Activated T-helper 17 cell treated with anti-CD3 and anti-CD28 coated beads, Interleukin-2, amount 50 U/mL, for 72 hours (primary cell): ENCODE data around the gene CENPA. TPM values are rescaled to one million over a fixed set of nuclear protein-coding genes. Genes with fewer than 3 reads are reported as not detected.
A peak's percentile ranks its signal among the peaks of the same experiment; 100 is the strongest.

Experiments
- ATAC-seq: fragments of 150-1000 bp; cut with Tn5 transposase; replicated peaks from 2 replicates; pipeline ENCODE4 v1.10.0; 2021; ENCODE audit warnings: mild to moderate bottlenecking, moderate library complexity
- H3K27ac Mint-ChIP-seq: one replicate; pipeline ENCODE4 v1.8.0; 2022; ENCODE audit warnings: mixed read lengths
- H3K27me3 Mint-ChIP-seq: one replicate; pipeline ENCODE4 v1.8.0; 2022; ENCODE audit warnings: mixed read lengths
- H3K36me3 Mint-ChIP-seq: one replicate; pipeline ENCODE4 v1.8.0; 2022; ENCODE audit warnings: low read depth, mild to moderate bottlenecking, mixed read lengths
- H3K4me1 Mint-ChIP-seq: one replicate; pipeline ENCODE4 v1.8.0; 2022; ENCODE audit warnings: mixed read lengths
- H3K4me3 Mint-ChIP-seq: one replicate; pipeline ENCODE4 v1.8.0; 2022; ENCODE audit warnings: mild to moderate bottlenecking, mixed read lengths
- H3K9me3 Mint-ChIP-seq: one replicate; pipeline ENCODE4 v1.8.0; 2022; ENCODE audit warnings: mixed read lengths
- total RNA-seq, 2 donors: library from RNA; stranded (reverse); gene quantifications; one replicate each; pipeline ENCODE4 v1.2.3, GENCODE V29; 2022

The CENPA gene
- total RNA-seq, 2 donors from 2014 or later = 24.3 to 36.1 TPM

DNA sequence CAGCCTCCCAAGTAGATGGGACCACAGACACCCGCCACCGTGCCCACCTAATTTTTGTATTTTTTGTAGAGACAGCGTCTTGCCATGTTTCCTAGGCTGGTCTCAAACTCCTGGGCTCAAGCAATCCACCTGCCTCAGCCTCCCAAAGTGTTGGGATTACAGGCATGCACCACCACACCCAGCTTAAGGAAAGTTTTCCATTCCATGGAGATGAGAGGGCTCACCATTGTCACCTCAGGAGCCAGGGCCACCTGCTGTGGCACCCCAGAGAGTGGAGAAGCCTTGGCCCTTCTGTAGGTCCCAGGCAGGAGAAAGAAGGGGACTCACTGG, 17.1 kb upstream of the CENPA start:
- Mint-ChIP-seq H3K9me3 (no peaks in the 10 kb centered on the region), H3K36me3 (peaks cover 7% of the 10 kb centered on the region), H3K4me3 (peak overlapping the region; percentile 65), H3K4me1 (peaks cover 42% of the 10 kb centered on the region), H3K27me3 (no peaks in the 10 kb centered on the region), H3K27ac (peak overlapping the region; percentile 88)
- no peak for ATAC-seq

DNA sequence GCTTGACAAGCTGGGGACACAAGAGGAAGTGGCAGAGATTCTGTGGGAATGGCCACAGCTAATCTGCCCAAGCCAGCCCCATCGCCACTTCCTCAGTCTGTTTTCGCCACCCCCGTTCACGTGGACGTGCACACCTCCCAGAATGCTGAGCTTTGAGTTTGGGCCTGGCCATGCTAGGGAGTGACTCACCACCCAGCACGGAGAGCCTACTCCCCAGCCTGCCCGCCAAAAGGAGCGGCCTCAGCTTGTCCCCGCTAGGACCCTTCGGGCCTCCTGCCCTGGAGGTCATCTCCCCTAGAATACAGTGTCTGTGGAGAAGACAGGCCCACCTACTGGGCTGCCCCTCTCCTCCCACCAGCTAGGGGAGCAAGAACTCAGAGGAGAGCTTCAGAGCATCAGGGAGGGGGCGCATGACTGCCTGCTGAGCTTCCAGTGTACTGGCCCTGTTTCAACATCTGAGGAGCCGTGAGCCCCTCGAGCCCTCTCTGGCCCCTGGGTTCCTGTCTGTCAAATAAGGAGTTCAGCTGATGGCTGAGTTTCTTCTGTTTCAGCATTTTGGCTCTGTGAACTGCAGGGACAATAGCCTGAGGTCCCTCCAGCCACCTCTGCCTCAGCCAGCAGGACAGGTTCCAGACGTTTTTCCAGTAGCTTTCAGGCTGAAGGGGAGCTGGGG, 16.6 kb upstream of the CENPA start:
- Mint-ChIP-seq H3K27ac (peak overlapping the region; percentile 88), H3K4me1 (peaks cover 42% of the 10 kb centered on the region), H3K9me3 (no peaks in the 10 kb centered on the region), H3K36me3 (peaks cover 10% of the 10 kb centered on the region), H3K4me3 (peak overlapping the region; percentile 65), H3K27me3 (no peaks in the 10 kb centered on the region)
- peak; percentile 87 for ATAC-seq

DNA sequence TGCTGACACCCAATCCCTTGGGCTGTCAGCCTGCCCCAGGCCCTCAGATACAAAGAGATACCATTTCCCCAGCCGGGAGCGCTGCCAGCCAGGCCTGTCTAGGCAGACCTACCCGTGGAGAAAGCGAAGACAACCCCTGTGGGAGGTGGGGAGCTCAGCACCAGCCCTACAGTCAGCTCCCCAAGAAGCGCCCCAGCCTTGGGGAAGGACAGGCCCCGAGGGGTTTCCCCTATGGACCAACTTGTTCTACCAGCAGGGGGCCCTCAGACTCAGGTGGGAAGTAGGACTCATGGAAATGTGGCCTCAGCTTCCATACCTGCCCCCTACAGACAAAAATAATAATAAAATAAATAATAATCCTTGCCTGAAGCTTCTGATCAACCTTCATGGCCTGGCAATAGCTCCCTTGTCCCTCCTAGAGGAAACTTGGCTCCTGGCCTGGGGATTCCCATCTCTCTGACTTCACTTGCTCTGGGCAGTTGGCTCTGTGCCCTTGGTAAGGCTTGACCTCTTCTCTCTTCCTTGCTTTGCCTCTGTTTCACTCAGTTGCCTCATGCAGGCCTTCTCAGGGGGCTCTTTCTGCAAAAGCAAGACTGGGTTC, 14.8 kb upstream of the CENPA start:
- peaks cover 18% of the 10 kb centered on the region for H3K36me3 Mint-ChIP-seq
- peak overlapping the region; percentile 18 for H3K4me3 Mint-ChIP-seq
- no peak for ATAC-seq
- H3K27me3 Mint-ChIP-seq = no peaks in the 10 kb centered on the region
- peak overlapping the region; percentile 92 for H3K27ac Mint-ChIP-seq
- peaks cover 34% of the 10 kb centered on the region for H3K4me1 Mint-ChIP-seq
- no peaks in the 10 kb centered on the region for H3K9me3 Mint-ChIP-seq

DNA sequence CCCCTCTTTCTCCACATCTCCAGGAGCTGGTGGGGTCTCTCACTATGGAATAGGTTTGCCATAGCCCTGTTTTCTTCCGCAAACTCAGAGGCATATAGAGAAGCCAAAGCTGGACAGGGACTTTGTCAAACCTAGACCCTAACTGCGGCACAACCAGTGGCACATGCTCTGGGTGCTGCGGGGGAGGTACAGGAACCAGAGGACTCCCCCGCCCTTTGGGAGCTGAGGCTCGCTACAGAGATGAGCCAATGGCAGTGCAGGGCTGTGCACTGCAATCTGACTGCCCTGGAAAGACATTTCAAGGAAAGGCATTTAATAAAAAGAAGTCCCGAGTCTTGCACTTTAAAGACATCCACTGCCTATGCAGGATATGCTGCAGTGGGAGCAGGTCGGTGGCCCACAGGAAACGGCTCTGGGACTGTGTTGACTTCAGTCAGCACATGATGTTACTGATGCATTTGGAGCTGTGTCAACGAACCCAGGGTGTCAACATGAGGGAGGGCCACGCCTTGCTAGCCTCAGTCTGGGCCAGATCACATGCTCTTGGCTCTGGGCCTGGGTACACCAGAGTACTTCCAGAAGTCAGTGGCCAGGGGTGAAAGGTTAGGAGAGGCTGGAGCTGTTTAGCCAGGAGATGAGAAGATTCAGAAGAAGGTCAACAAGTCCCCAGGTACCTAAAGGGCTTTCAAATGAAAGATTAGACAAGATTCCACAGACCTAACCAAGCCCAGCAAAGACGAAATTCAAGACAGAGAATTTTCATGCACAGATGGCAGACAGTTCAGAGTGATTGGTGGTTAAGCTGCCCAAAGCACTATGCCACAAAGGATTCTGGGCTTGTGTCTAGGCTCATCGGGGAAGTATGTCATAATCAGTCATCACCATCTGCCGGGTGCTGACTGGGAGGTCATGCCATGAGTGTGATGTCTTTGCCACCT, 13.5 kb upstream of the CENPA start:
- H3K4me3 Mint-ChIP-seq = peak overlapping the region; percentile 18

GRCh38 chr2:26776195-26776800, 9.6 kb upstream of the CENPA start:
- Mint-ChIP-seq H3K27me3 (no peaks in the 10 kb centered on the region), H3K27ac (peak overlapping the region; percentile 47), H3K36me3 (peaks cover 63% of the 10 kb centered on the region), H3K4me3 (no peak overlapping the region), H3K4me1 (peaks cover 16% of the 10 kb centered on the region), H3K9me3 (no peaks in the 10 kb centered on the region)
- ATAC-seq = no peak

More for the DNA sequence above, 13.5 kb upstream of the CENPA start:
- Mint-ChIP-seq H3K27me3 (no peaks in the 10 kb centered on the region), H3K36me3 (peaks cover 31% of the 10 kb centered on the region), H3K9me3 (no peaks in the 10 kb centered on the region), H3K4me1 (peaks cover 33% of the 10 kb centered on the region), H3K27ac (peak overlapping the region; percentile 92)
- ATAC-seq = peak; percentile 62

DNA sequence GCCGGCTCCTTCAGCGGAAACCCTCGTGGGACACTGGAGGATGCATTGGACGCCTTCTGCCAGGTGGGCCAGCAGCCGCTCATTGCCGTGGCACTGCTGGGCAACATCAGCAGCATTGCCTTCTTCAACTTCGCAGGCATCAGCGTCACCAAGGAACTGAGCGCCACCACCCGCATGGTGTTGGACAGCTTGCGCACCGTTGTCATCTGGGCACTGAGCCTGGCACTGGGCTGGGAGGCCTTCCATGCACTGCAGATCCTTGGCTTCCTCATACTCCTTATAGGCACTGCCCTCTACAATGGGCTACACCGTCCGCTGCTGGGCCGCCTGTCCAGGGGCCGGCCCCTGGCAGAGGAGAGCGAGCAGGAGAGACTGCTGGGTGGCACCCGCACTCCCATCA, 7.8 kb upstream of the CENPA start:
- Mint-ChIP-seq H3K9me3 (no peaks in the 10 kb centered on the region), H3K27me3 (no peaks in the 10 kb centered on the region), H3K4me1 (no peaks in the 10 kb centered on the region), H3K27ac (peak overlapping the region; percentile 40), H3K36me3 (peaks cover 63% of the 10 kb centered on the region), H3K4me3 (no peak overlapping the region)
- ATAC-seq = no peak

DNA sequence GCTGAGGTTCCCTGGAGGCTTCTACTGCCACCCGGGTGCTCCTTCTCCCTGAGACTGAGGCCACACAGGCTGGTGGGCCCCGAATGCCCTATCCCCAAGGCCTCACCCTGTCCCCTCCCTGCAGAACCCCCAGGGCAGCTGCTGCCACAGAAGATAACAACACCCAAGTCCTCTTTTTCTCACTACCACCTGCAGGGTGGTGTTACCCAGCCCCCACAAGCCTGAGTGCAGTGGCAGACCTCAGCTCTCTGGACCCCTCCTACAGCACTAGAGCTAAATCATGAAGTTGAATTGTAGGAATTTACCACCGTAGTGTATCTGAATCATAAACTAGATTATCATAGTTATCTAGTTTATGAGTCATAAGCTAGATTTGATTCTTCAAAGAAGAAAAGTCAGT, 7.3 kb upstream of the CENPA start:
- ATAC-seq = peak; percentile 61
- Mint-ChIP-seq H3K36me3 (peaks cover 63% of the 10 kb centered on the region), H3K4me3 (no peak overlapping the region)

GRCh38 chr2:26780203-26780760, 5.6 kb upstream of the CENPA start:
- Mint-ChIP-seq H3K4me1 (no peaks in the 10 kb centered on the region), H3K4me3 (no peak overlapping the region), H3K9me3 (no peaks in the 10 kb centered on the region), H3K27me3 (no peaks in the 10 kb centered on the region), H3K36me3 (peaks cover 53% of the 10 kb centered on the region), H3K27ac (no peak overlapping the region)
- no peak for ATAC-seq

More for the DNA sequence above, 7.3 kb upstream of the CENPA start:
- H3K27ac Mint-ChIP-seq = peak overlapping the region; percentile 40
- no peaks in the 10 kb centered on the region for H3K4me1 Mint-ChIP-seq
- H3K27me3 Mint-ChIP-seq = no peaks in the 10 kb centered on the region
- no peaks in the 10 kb centered on the region for H3K9me3 Mint-ChIP-seq

DNA sequence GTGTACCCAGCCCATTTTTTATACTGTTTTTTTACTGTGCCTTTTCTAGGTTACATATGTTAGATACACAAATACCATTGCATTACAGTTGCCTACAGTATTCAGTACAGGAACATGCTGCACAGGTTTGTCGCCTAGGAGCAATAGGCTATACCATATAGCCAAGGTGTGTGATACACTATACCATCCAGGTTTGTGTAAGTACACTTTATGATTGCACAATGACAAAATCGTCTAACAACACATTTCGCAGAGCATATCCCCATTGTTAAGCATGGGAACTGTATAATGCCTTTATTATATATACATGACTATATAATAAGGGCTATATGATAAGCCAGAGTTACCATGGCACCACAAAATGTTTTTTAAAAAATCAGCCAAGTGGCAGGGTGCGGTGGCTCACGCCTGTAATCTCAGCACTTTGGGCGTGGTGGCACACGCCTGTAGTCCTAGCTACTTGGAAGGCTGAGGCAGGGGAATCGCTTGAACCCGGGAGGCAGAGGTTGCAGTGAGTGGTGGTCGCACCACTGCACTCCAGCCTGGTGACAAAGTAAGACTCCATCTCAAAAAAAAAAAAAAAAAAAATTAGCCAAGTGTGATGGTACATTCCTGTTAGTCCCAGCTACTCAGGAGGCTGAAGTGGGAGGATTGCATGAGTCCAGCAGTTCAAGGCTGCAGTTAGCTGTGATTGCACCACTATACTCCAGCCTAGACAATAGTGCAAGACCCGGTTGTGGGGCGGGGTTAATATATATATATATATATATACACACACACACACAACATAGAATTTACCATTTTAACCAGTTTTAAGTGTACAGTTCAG, 2.8 kb upstream of the CENPA start:
- H3K27ac Mint-ChIP-seq = no peak overlapping the region
- no peaks in the 10 kb centered on the region for H3K27me3 Mint-ChIP-seq
- ATAC-seq = no peak
- peaks cover 4% of the 10 kb centered on the region for H3K4me1 Mint-ChIP-seq
- no peak overlapping the region for H3K4me3 Mint-ChIP-seq
- H3K36me3 Mint-ChIP-seq = peaks cover 26% of the 10 kb centered on the region
- H3K9me3 Mint-ChIP-seq = no peaks in the 10 kb centered on the region

- Mint-ChIP-seq H3K9me3 (no peaks in the 10 kb centered on the region), H3K4me3 (peak overlapping the region; percentile 88), H3K27me3 (peaks cover 5% of the 10 kb centered on the region), H3K36me3 (peaks cover 21% of the 10 kb centered on the region), H3K4me1 (peaks cover 9% of the 10 kb centered on the region), H3K27ac (no peak overlapping the region)
- ATAC-seq = no peak
Measured at GRCh38 chr2:26784570-26785234, 1.2 kb upstream of the CENPA start.

GRCh38 chr2:26786207-26787028, 562 bp downstream of the CENPA start:
- Mint-ChIP-seq H3K27me3 (peaks cover 8% of the 10 kb centered on the region), H3K4me3 (peak overlapping the region; percentile 88), H3K36me3 (peaks cover 14% of the 10 kb centered on the region), H3K9me3 (peaks cover 4% of the 10 kb centered on the region), H3K4me1 (peaks cover 9% of the 10 kb centered on the region), H3K27ac (peak overlapping the region; percentile 83)
- peak; percentile 10 for ATAC-seq

- Mint-ChIP-seq H3K9me3 (peaks cover 4% of the 10 kb centered on the region), H3K4me3 (no peak overlapping the region), H3K36me3 (peaks cover 40% of the 10 kb centered on the region), H3K4me1 (peaks cover 5% of the 10 kb centered on the region), H3K27ac (no peak overlapping the region), H3K27me3 (peaks cover 8% of the 10 kb centered on the region)
- ATAC-seq = no peak
Measured at GRCh38 chr2:26792720-26793119, 6.9 kb downstream of the CENPA start.
